GM21447 (cell line): Measurements from ENCODE around the gene CNEP1R1.
"Not testable (repeated sequence)": the region's sequence is repeated elsewhere in the genome, so short reads cannot be mapped to it uniquely, and the experiment has no call there.

Experiments used
- ATAC-seq: cut with Tn5 transposase; IDR thresholded peaks from one replicate; pipeline ENCODE4 v1.9.1; 2021; ENCODE audit not compliant: unreplicated experiment

The CNEP1R1 gene

GRCh38 chr16:50024684-50025536 is at the start of gene CNEP1R1:
Gene CNEP1R1 (plus strand): TSS chr16:50025225. CDS start chr16:50025316, 91 bp downstream.
- peak; percentile 99 for ATAC-seq

- ATAC-seq = no peak
Measured at GRCh38 chr16:49977427-49977826, 47.6 kb upstream of the CNEP1R1 start.

- ATAC-seq = no peak
Measured at GRCh38 chr16:49978569-49979326, 46.3 kb upstream of the CNEP1R1 start.

GRCh38 chr16:49980166-49980565 is 44.9 kb upstream of the CNEP1R1 start:
- ATAC-seq = no peak

GRCh38 chr16:49986351-49987124 is 38.5 kb upstream of the CNEP1R1 start:
- ATAC-seq = no peak

- no peak for ATAC-seq
Measured at GRCh38 chr16:49987381-49987780, 37.6 kb upstream of the CNEP1R1 start.

GRCh38 chr16:49992825-49993224 is 32.2 kb upstream of the CNEP1R1 start:
- ATAC-seq = no peak

- no peak for ATAC-seq
Measured at GRCh38 chr16:49993579-49993978, 31.4 kb upstream of the CNEP1R1 start.

- ATAC-seq = no peak
Measured at GRCh38 chr16:49994006-49994405, 31.0 kb upstream of the CNEP1R1 start.

- no peak for ATAC-seq
Measured at GRCh38 chr16:49995720-49996119, 29.3 kb upstream of the CNEP1R1 start.

GRCh38 chr16:49997721-49998251 is 27.2 kb upstream of the CNEP1R1 start:
- no peak for ATAC-seq

- no peak for ATAC-seq
Measured at GRCh38 chr16:49998991-49999390, 26.0 kb upstream of the CNEP1R1 start.

GRCh38 chr16:50001144-50001543 is 23.9 kb upstream of the CNEP1R1 start:
- no peak for ATAC-seq

GRCh38 chr16:50002190-50002589 is 22.8 kb upstream of the CNEP1R1 start:
- ATAC-seq = no peak

- no peak for ATAC-seq
Measured at GRCh38 chr16:50004239-50004638, 20.8 kb upstream of the CNEP1R1 start.

- no peak for ATAC-seq
Measured at GRCh38 chr16:50006964-50007363, 18.1 kb upstream of the CNEP1R1 start.

GRCh38 chr16:50007744-50008143 is 17.3 kb upstream of the CNEP1R1 start:
- ATAC-seq = no peak

GRCh38 chr16:50010212-50010611 is 14.8 kb upstream of the CNEP1R1 start:
- ATAC-seq = no peak

GRCh38 chr16:50011707-50012106 is 13.3 kb upstream of the CNEP1R1 start:
- no peak for ATAC-seq

- no peak for ATAC-seq
Measured at GRCh38 chr16:50012182-50012581, 12.8 kb upstream of the CNEP1R1 start.

- not testable (repeated sequence) for ATAC-seq
Measured at GRCh38 chr16:50014211-50014610, 10.8 kb upstream of the CNEP1R1 start.
